T47D (cell line): ENCODE measurements around the gene ASAP2.
A peak's percentile ranks its signal among the peaks of the same experiment; 100 is the strongest.
"Not testable (repeated sequence)": the region's sequence is repeated elsewhere in the genome, so short reads cannot be mapped to it uniquely, and the experiment has no call there.

Source experiments
- DNase-seq, 2 experiments: peaks; one replicate each; pipeline versions ENCODE4 v3.0.0 to v3.0.0-alpha.2; 2011 to 2012; ENCODE audit warnings: low read depth in 1 of 2, low spot score in 1 of 2
- JUND ChIP-seq: IDR thresholded peaks from 2 replicates; pipeline ENCODE4 v1.6.1; 2012; ENCODE audit warnings: low read depth
- in situ Hi-C: cut with HindIII; loops from 2 replicates; pipeline ENCODE4 v1.10.0; 2016; ENCODE audit warnings: low sequenced_read_pairs, low pct_unique_long_range_greater_than_20kb

The ASAP2 gene

DNA sequence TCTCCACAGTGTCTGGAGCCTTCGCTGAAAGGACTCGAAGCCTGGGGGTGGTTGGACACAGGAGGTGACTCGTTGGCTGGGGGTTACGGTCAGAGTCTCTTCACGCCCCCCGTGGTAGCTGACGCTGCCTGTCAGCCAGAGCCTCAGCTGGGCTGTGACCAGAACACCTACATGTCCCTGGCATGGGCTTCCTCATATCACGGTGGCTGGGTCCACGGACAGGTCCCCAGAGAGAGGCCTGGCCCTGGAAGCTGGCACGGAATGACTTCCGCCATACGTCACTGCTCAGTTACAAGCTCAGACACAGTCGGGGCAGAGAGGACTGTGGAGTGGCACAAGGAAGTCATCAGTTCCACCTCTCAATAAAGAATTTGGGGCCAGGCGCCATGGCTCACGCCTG is 188.2 kb downstream of the ASAP2 start:
- no peak for DNase-seq
- no peak for TF ChIP-seq JUND
- in situ Hi-C loops, result no loop called here

DNA sequence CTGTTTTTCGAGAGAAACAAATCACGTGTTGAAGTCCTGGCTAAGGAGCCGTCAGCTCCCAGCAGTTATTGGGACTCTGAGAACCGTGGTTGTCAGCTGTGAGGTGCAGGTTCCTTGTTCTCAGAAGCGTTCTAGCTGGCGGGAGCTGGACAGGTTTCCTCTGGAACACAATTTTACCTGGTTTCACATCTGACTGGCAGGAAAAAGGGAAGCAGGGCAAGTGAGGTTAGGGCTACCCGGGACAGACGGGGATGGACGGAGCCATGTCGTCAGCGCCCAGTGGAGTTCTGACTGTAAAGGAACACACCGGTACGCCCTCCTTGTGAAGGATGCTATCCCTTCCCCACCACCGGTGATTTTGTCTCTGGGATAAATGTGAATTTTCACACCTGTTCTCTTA is 190.6 kb downstream of the ASAP2 start:
- no peak for DNase-seq
- no peak for TF ChIP-seq JUND
- in situ Hi-C loops, result no loop called here

GRCh38 chr2:9398251-9398650 is 191.6 kb downstream of the ASAP2 start:
- DNase-seq, in situ Hi-C loops: not testable (repeated sequence)

GRCh38 chr2:9398881-9399780 is 192.5 kb downstream of the ASAP2 start:
- DNase-seq, result no peak
- in situ Hi-C loops, result no loop called here
- no peak for TF ChIP-seq JUND

DNA sequence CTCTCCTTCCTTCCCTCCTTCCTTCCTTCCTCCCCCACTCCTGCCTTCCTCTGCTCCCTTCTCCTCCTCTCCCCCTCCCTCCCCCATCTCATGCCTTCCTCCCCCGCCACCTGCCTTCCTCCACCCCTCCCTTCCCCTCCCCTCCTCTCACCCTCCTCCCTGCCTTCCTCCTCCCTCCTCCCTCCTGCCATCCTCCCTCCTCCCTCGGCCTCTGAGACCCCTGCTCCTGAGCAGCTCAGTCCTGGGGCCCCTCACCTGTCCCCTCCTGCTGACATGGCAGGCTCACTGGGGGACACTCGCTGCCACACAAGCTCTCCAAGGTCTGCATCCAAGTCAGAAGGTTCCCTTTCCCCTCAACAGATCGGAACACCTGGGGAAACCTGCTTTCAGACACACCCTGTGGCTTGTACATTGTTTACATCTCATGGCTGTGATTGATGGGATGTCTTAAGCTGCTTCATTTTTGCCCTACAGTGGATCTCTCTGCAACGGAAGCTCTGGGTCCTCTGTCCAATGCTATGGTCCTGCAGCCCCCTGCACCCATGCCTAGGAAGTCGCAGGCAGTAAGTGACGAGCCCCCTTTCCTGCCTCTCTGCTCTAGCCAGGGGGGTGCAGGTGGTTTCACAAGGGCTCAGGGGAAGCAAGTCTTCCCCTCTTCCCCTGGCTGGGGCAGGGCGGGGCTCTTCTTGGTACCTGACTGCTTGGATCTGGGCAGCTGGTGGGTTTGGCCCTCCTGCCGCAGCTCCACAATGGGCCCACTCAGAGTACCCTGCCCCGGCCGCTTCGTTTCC is 193.9 kb downstream of the ASAP2 start:
- TF ChIP-seq JUND, result no peak
- peak in 1 of 2 experiments; percentile 4 for DNase-seq
- in situ Hi-C loops, result no loop called here

- no peak for TF ChIP-seq JUND
- in situ Hi-C loops, result no loop called here
- no peak for DNase-seq
These were observed 194.5 kb downstream of the ASAP2 start for GRCh38 chr2:9401059-9401547.

GRCh38 chr2:9401646-9402371 is 195.2 kb downstream of the ASAP2 start:
- in situ Hi-C loops, result no loop called here
- no peak for TF ChIP-seq JUND
- DNase-seq, result peak in 1 of 2 experiments; percentile 6

GRCh38 chr2:9403924-9404323 is 197.3 kb downstream of the ASAP2 start:
- DNase-seq, result no peak
- no peak for TF ChIP-seq JUND
- in situ Hi-C loops, result no loop called here

GRCh38 chr2:9404451-9404850 is 197.8 kb downstream of the ASAP2 start:
- TF ChIP-seq JUND, result no peak

GRCh38 chr2:9405636-9406035 is 199.0 kb downstream of the ASAP2 start:
- in situ Hi-C loops, result no loop called here
- TF ChIP-seq JUND, result no peak
- DNase-seq, result no peak

More at GRCh38 chr2:9404451-9404850, 197.8 kb downstream of the ASAP2 start:
- no peak for DNase-seq
- in situ Hi-C loops, result no loop called here

- no peak for DNase-seq
- in situ Hi-C loops, result no loop called here
- no peak for TF ChIP-seq JUND
These were observed 200.1 kb downstream of the ASAP2 start for GRCh38 chr2:9406529-9407362.
